GM18499 (cell line): Measurements from ENCODE around the gene SYT17.
"Not testable (repeated sequence)": the region's sequence is repeated elsewhere in the genome, so short reads cannot be mapped to it uniquely, and the experiment has no call there.

Experiments
- ATAC-seq: cut with Tn5 transposase; IDR thresholded peaks from one replicate; pipeline ENCODE4 v1.9.1; 2021; ENCODE audit warnings: moderate number of reproducible peaks; ENCODE audit not compliant: insufficient read depth, unreplicated experiment

The SYT17 gene

DNA sequence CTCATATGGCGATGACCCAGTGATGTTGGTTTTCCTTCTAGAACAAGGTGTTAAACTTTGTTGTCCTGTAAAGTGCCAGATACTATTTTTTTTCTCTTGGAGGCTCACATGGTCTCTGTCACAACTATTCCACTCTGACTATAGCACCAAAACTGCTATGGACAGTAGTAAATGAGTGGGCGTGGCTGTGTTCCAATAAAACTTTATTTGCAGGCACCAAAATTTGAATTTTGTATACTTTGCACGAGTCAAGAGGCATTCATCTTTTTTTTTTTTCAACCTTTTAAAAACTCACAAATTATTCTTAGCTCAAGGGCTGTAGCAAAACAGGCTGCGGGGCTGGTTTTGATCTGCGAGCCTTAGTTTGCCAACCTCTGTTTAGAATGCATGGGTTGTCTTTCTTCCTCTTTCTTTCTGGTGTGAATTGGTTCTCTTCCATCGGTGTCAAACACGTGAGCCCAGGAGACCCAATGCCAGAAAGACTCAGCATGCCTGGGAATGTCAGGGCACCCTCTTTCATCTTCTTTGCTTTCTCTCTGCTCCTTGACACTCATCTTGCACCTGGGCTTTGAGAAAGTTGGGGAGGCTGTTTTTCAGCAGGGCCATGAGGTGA, 2.1 kb downstream of the SYT17 start:
- ATAC-seq: no peak

DNA sequence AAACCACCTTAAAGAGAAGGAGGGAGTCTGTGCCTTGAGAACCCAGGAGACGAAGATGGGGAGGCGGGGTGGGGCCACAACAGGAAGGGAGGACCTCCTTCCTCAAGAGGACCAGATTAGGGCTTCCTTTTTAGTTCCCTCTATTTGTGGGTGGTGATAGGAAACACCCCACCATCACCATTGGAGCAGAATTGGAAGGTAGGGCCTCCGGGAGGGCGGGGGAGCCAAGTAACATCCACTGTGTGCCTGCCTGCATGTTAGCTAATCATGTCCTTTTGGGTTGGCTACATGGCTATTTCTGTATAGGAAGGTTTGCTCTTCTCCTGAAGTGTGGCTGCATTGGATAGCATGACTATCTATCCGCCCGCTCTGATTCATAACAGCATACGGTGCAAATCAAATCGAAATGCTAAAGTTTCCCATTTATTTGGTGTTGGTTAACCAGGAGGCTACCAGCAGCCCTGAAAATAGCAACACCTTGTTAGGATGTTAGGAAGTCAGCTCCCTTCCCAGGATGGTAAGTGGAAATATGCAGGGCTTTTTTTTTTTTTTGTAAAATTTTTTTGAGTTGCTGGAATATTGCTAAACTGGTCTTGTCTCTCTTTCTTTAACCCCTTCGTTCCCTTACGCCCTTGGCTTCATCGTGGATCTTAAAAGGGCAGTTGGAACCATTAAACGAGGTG, 4.2 kb downstream of the SYT17 start:
- ATAC-seq: no peak

DNA sequence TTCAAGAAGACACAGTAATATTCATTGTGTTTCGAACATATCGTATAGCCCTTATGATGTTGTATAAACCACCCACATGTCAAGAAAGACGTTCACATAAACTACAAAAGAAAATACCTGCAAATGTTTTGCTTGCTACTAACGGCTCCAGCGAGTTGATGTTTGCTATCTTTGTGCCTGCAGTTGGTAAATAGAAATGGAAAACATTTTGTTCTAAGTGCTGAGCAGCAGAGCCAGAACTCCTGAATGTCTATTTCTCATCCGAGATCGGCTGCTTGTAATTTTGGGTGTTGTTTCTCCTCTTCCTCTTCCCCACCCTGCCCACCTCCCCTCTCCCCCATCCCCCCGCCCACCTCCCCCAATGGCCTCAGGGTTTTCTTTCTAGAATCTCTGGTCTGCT, 5.0 kb downstream of the SYT17 start:
- ATAC-seq: no peak

DNA sequence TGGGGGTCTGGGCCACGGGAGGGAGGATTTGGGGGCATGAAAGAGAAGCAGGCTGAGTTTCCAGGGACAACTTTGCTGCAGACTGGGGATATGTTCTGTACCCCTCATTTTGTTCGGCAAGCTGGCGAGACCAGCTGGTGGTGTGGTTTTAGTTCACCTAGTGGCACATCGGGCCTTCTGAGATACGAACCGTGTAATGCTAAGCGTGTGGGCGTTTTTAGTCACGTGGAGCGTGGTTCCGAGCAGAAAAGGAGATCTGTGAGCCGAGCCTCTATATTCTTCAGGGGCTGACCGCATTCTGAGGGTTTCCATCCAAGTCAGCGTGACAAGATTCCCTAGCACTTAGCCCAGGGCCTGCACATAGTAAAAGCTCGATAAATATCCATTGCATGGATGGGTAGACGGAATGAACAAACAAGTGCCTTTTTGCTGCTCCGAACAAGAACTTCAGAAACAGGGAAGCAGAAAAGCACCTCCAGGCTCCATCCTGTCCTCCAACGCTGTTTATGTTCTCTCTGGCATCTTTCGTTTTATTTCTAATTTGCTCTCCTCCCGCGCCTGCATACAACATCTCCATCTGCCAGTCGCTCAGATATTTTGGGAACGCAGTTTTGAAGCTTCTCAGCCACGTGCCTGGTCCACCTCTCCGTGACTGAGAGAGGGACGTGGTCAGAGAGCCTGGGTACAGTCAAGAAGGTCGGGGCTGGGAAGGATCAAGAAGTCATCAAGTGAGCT, 5.8 kb downstream of the SYT17 start:
- no peak for ATAC-seq

DNA sequence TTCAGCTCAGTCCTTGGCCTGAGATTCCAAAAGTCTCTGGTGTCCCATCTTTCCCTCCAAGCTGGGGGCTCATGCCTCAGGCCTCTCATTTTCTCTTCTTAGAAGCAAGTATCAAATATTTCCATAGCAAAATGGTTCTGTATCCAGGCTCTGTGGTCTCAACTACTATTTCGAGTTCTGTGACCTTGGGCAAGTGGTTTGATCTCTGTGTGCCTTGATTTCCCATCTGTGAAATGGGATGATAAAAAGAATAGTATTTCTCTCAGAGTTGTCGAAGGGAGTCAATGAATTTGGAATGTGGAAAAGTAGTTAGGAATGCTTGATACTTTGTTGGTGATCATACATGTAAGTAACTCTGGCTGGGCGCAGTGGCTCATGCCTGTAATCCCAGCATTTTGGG, 6.4 kb downstream of the SYT17 start:
- no peak for ATAC-seq

DNA sequence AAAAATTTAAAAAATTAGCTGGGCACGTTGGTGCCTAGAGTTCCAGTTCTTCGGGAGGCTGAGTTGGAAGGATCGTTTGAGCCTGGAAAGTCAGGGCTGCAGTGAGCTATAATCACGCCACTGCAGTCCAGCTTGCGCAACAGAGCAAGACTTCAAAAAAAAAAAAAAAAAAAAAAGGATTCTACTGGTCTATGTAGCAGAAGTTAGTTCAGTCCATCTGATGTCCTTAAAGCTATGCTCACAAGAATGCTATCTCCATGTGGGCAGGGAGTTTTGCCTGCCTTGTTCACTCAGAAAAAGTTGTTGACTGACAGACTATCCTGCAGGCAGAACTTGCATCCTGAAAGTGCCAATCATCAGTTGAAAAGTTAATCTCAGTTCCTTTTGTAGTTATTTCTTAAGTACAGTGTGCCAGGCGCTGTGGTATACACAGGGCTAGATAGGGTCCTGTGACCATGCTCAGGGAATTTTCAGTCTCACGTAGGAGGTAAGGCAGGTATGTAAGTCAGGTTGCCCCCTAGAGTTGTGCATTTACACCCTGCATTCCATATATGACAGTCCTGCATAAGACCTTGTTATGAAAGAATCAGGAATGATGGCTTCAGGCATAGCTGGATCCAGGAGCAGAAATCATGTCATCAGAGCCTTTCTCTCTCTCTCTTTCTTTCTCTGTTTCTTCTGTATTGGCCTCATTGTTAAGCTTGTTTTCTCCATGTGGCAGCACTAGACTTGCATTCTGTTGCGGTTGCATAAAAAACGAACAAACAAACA, 7.6 kb downstream of the SYT17 start:
- ATAC-seq: no peak

DNA sequence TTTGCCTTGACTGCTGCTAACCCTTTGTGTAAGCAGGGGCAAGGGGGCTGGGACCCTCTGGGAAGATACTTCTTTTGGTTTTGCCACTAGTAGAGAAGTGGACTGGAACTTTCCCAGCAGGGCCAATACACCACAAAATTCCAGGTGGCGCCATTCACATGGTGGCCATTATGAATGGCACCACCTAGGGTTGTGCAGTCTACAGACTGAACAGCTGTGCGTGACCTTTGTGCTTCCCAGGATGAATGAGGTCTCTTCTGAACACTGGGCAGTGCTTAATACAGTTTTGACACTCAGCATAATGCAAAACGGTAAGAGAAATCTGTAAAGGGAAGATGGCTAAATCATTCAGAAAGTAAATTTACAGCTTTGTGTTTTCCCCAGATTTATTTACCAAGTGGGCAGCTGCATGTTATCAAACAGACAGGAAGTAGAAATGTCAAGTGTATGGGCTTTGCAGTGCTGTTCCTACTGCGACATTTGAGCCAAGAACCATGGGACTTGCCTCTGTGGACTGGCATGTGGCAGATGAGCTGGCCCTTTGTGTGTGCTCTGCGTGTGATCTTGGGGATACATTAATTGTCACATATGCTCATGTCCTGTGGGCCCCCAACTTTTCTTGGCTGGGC, 9.2 kb downstream of the SYT17 start:
- ATAC-seq: no peak

DNA sequence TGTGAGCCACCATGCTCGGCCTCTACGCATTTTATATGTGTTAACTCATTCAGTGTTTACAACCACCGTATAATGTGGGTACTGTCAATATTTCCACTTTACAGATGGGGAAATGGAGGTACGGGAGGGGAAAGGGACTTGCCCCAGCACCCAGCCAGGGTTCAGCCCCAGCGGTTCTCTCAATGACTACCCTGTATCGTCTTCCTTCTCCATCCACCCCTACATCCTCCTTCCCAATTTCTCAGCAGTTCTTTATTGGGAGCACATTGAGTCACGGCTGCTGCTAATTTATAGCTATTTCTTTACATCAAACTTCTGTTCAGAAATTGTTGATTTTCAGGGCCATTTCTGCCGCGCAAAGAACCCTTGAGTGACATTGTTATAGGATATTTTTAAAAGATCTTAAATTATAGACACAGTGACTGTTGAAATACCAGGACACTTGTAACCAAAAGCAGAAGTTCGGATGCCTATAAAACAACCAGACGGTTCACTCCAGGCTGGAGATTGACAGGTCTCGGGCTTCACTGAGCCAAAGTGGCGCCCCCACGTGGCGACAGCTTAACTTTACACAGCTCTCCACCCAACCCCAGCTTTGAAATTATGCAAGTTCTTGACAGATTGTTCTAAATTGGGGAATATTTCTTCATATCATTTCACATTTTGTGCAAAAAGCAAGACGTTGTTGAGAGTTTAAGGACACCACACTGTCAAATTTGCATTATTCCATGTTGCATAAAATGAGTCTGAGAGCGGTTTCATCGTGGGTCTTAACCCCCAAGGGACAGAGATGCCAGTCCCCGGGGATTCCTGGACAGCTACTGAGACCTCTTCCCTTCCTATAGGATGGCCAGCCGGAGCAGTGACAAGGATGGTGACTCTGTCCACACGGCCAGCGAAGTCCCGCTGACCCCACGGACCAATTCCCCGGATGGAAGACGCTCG, 11.8 kb downstream of the SYT17 start:
- ATAC-seq: no peak

DNA sequence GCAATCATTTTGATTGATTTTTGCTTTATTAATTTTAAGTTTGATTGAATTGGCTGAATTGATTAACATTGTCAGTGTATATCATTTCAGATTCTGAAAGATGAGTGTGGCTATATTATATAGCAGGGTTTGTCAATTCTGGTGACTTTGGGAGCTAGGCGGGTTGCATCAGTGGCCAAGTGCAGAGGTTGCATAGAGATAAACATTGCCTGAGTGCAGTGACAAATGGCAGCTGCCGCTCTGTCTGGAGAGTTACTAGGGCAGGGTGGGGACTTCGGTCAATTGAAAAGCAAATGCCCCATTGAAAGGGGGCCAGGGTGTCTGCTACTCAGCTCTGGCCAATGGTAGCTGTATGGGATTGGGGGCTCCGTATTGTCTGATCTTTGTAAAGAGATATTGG, 12.7 kb downstream of the SYT17 start:
- no peak for ATAC-seq

DNA sequence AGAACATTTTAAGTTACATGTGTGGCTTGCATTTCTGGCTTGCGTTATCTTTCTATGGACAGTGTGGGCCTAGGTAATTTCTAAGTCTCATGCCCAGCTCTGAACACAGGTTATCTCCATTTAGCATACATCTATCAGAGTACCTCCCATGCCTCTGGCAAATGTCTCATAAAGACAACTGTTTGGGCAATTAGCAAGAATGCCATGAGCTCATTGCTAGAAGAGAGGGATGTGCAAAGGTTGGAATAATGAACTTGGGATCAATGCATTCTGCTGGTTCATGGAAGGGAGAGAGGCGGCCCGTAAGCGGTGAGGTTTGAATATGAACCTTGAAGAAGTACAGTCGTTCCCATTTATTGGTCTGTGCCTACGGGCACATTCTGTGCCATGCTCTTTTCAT, 14.4 kb downstream of the SYT17 start:
- ATAC-seq: no peak

DNA sequence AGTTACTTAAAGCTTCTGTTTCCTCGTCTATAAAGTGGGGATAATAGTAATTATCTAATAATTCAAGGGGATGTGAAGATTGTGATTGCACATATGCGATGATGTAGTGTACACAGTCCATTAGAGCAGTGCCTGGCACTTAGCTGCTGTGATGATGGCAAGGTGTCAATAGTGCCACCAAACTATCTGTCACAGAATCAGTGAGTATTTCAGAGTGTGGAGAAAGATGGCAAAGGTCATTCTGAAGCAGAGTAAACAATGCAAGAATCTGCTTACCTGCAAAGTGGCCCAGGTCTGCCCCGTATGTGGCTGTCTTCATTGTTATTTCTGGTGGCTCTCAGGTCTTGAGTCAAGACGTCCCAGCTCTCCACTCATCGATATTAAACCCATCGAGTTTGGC, 15.1 kb downstream of the SYT17 start:
- no peak for ATAC-seq

DNA sequence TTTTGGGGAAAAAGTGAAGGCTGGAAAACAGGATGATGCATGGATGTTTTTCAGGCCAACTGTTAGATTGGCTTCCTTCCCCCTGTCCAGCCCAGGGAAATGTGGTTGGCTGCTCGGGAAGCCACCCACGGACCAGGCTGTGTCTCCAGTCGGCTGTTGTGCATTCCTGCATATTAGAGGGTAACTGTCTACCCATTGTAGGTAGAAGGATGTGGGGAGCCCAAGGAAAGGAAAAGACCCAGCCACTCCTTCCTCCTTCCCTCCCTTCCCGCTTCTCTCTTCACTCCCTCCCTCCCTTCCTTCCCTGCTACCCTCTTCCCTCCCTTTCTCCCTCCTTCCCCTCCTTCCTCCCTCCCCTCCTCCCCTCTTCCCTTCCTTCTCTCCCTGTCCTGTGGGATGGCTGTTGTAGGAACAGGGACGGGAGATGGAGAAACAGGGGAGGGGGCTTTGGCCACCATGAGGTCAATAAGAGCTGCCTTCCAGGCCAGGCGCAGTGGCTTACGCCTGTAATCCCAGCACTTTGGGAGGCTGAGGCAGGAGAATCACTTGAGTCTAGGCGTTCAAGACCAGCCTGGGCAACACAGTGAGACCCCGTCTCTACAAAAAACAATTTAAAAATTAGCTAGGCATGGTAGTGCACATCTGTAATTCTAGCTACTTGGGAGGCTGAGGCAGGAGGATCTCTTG, 16.9 kb downstream of the SYT17 start:
- ATAC-seq: no peak

DNA sequence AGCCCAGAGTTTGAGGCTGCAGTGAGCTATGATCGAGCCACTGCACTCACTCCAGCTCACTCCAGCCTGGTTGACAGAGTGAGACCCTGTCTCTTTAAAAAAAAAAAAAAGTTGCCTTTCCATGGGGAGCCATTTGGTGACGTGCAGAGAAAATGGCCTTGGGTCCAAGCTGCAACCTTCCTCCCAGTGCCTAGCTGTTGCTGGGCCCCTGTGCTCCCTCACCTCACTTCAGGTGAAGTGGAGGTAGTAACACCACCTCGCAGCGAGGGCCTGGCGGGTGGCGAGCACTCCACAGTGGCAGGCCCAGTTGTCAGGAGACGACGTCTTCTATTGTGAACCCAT, 17.4 kb downstream of the SYT17 start:
- ATAC-seq: no peak

DNA sequence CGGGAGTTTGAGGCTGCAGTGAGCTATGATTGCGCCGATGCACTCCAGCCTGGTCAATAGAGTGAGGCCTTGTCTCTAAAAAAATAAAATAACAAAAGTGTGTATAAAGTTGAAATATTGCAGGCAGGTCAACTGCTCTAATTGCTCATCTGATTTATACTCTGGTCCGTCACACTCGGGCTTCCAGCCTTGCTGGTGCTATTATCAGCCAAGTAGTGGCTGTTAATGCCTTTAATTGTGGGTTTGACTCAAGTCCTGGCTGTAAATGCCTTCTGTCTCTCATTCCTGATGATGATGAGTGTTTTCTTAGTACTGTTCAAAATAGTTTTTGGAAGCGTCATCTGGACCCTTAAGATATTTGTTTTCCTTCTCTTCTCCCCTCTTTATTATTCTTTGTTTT, 18.4 kb downstream of the SYT17 start:
- no peak for ATAC-seq

DNA sequence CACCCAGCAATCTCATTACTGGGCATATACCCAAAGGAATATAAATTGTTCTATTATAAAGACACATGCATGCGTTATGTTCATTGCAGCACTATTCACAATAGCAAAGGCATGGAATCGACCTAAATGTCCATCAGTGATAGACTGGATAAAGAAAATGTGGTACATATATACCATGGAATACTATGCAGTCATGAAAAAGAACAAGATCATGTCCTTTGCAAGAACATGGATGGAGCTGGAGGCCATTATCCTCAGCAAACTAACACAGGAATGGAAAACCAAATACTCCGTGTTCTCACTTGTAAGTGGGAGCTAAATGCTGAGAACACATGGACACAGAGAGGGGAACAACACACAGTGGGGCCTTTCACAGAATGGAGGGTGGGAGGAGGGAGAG, 19.9 kb downstream of the SYT17 start:
- not testable (repeated sequence) for ATAC-seq

DNA sequence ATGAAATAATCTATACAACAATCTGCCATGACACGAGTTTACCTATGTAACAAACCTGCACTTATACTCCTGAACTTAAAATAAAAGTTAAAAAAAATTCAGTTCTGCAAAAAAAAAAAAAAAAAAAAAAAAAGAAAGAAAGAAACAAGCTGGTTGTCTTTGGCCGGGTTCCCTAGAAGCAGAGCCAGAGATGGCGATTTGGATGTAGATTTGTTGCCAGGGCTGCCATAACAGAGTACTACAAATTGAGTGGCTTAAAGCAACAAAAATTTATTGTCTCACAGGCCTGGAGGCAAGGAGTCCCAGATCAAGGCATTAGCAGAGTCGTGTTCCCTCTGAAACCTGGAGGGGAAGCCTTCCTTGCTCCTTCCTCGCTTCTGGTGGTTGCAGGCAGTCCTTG, 20.4 kb downstream of the SYT17 start:
- ATAC-seq: no peak

DNA sequence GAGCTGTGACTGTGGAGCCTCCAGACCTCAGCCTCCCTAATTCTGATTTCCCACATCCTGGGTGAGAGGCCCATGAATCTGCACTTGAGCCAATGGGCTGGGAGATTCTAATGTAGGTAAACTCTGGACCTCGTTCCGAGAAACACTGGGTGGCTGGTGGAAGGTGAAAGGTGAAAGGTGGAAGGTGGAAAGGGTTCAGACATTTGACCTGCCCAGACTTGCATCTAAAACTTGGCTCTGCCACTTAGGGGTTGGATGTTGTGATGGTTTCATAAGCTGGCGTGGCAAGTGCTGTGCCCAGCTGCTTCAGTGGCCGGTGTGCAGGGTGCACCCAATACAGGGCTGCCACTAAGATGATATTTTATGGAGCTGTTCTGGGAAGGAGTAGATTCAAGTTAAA, 24.8 kb downstream of the SYT17 start:
- ATAC-seq: no peak

DNA sequence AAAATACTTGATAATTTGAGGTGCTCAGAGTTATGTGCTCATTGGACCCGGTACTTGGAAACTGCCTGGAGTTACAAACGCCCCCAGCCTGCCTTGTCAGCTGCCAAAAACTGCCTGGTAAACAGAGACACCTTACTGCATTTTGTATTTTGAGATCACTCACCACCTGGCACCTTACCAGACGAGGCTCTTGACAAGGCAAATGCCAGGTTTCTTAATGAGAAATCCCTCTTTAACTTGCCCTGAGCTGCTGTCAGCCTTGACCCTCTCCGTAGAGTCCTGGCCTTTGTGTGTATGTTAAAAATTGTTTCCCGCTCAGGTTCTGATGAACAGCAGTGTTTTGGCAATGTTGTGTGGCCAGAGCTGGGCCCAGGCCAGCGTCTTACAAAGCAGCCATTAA, 28.8 kb downstream of the SYT17 start:
- no peak for ATAC-seq

DNA sequence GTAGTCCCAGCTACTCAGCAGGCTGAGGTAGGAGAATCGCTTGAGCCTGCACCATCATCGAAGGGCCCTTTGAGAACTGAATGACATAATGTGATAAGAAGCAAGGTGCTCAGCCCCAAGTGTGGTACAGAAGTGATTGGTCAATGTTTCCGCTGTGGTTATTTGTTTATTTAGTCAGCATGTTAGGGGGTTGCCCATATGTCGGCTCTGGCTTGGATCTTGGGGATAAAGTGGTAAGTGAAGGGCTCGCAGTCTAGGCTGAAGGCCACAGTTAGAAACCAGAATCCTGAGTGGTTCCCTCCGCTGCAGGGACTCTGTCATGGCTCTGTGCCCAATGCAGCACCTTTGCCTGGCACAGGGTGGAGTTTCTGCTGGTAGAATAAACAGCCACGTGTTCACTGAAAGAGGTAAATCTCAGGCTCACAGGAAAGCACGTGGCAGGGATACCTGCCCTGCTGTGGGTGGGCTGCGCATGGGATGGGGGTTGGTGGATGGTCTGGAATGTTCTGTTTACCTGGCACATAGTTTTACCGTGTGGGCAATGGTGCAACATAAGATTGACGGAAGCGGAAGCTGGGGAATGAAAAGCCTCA, 35.4 kb downstream of the SYT17 start:
- no peak for ATAC-seq
